CD4-positive, alpha-beta T cell treated with Interleukin-12 subunit alpha and Interleukin-12 subunit beta, for 1 hour (primary cell): Measurements from ENCODE around the gene LHX4.

Source experiments
- DNase-seq: peaks from one replicate; pipeline ENCODE4 v3.0.0-alpha.2; 2020

Gene LHX4

GRCh38 chr1:180312926-180313325 is 82.9 kb downstream of the LHX4 start:
- DNase-seq, result no peak

GRCh38 chr1:180327089-180327488 is 97.0 kb downstream of the LHX4 start:
- no peak for DNase-seq
